Activated naive CD8-positive, alpha-beta T cell (primary cell): Measurements from ENCODE around the gene TYW1B.
A peak's percentile ranks its signal among the peaks of the same experiment; 100 is the strongest.
"Not testable (repeated sequence)": the region's sequence is repeated elsewhere in the genome, so short reads cannot be mapped to it uniquely, and the experiment has no call there.

Experiments used
- H3K27ac Mint-ChIP-seq: one replicate; pipeline ENCODE4 v1.8.0; 2021; ENCODE audit warnings: mixed read lengths
- H3K27me3 Mint-ChIP-seq: one replicate; pipeline ENCODE4 v1.8.0; 2021; ENCODE audit warnings: mixed read lengths
- H3K36me3 Mint-ChIP-seq: one replicate; pipeline ENCODE4 v1.8.0; 2021; ENCODE audit warnings: mixed read lengths
- H3K4me1 Mint-ChIP-seq: one replicate; pipeline ENCODE4 v1.8.0; 2021; ENCODE audit warnings: low read depth, mixed read lengths
- H3K4me3 Mint-ChIP-seq: one replicate; pipeline ENCODE4 v1.8.0; 2021; ENCODE audit warnings: mild to moderate bottlenecking, mixed read lengths
- H3K9me3 Mint-ChIP-seq: one replicate; pipeline ENCODE4 v1.8.0; 2021; ENCODE audit warnings: low read depth, mixed read lengths

TYW1B gene

GRCh38 chr7:72607988-72608387 lies 220.0 kb downstream of the TYW1B start:
- Mint-ChIP-seq H3K27ac (peak overlapping the region; percentile 29), H3K36me3 (peaks cover 43% of the 10 kb centered on the region)
- H3K4me3 Mint-ChIP-seq, H3K4me1 Mint-ChIP-seq, H3K9me3 Mint-ChIP-seq, H3K27me3 Mint-ChIP-seq: not testable (repeated sequence)

GRCh38 chr7:72605863-72606431 lies 222.1 kb downstream of the TYW1B start:
- H3K27ac Mint-ChIP-seq, H3K4me1 Mint-ChIP-seq, H3K4me3 Mint-ChIP-seq, H3K27me3 Mint-ChIP-seq, H3K9me3 Mint-ChIP-seq: not testable (repeated sequence)
- peaks cover 35% of the 10 kb centered on the region for H3K36me3 Mint-ChIP-seq

DNA sequence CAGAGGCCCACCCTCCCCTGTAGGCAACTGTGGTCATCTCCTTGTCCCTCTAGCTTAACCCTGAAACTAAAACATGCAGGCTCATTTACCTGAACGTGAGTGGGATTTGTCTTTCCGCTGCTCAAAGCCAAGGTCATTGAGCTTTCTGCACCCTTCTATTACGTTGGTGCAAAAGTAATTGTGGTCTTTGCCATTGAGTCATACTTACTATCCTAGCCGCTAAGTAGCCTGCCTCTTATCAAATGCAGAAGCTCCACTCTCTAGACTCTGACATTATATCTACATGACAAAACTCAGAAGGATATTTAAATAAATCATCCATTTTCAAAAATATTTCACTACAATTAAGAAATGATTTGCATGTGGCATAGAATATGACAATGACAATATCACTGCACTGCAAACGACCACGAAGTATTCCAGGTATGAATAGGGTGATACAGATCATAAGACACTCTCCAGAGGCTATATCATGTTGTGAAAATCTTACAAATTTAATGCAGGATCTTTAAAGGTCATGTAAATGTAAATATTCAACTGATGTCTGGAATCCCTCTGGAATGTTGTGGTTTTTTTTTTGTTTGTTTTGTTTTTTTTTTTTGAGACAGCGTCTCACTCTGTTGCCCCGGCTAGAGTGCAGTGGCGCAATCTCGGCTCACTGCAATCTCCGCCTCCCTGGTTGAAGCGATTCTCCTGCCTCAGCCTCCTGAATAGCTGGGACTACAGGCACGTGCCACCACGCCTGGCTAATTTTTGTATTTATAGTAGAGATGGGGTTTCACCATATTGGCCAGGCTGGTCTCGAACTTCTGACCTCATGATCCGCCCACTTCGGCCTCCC lies 223.0 kb downstream of the TYW1B start:
- H3K4me1 Mint-ChIP-seq, H3K27me3 Mint-ChIP-seq, H3K9me3 Mint-ChIP-seq, H3K27ac Mint-ChIP-seq, H3K4me3 Mint-ChIP-seq: not testable (repeated sequence)
- H3K36me3 Mint-ChIP-seq, result peaks cover 31% of the 10 kb centered on the region

DNA sequence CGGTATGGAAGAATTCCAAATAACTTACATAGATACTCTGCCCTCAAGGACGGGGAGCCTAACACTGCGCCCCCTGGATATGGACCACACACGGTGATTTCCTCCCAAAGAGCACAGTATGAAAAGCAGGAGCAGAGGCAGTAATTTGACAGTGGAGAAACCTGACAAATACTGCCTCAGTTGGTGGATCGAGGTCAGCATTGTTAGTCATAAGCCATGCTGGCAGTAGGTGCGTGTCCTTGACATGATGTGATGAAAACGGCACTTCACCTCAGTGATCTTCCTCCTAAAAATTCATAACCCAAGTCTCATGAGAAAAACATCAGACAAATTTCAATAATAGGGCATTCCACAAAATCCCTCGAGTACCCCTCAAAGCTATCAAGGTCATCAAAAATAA lies 224.5 kb downstream of the TYW1B start:
- not testable (repeated sequence) for H3K4me1 Mint-ChIP-seq, H3K9me3 Mint-ChIP-seq, H3K4me3 Mint-ChIP-seq, H3K27me3 Mint-ChIP-seq, H3K27ac Mint-ChIP-seq
- H3K36me3 Mint-ChIP-seq, result peaks cover 28% of the 10 kb centered on the region

GRCh38 chr7:72603073-72603472 lies 224.9 kb downstream of the TYW1B start:
- H3K27me3 Mint-ChIP-seq, result no peaks in the 10 kb centered on the region
- H3K4me1 Mint-ChIP-seq, result peaks cover 3% of the 10 kb centered on the region
- no peak overlapping the region for H3K4me3 Mint-ChIP-seq
- H3K27ac Mint-ChIP-seq, result no peak overlapping the region
- no peaks in the 10 kb centered on the region for H3K9me3 Mint-ChIP-seq
- H3K36me3 Mint-ChIP-seq, result peaks cover 28% of the 10 kb centered on the region

DNA sequence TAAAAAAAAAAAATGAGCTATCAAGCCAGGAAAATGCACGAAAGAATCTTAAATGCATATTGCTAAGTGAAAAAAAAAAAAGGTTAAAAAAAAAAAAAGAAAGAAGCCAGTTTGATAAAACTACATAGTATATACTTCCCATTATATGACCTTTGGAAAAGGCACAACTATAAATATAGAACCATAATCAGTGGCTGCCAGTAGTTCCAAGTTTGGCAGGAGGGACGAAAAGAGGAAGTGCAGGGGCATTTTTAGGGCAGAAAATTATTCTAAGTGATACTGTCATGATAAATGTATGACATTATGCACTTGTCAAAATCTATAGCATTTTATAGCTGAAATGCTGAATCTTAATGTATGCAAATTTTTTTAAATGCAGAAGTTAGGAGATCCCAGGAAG lies 226.3 kb downstream of the TYW1B start:
- not testable (repeated sequence) for H3K27ac Mint-ChIP-seq
- peaks cover 32% of the 10 kb centered on the region for H3K36me3 Mint-ChIP-seq

DNA sequence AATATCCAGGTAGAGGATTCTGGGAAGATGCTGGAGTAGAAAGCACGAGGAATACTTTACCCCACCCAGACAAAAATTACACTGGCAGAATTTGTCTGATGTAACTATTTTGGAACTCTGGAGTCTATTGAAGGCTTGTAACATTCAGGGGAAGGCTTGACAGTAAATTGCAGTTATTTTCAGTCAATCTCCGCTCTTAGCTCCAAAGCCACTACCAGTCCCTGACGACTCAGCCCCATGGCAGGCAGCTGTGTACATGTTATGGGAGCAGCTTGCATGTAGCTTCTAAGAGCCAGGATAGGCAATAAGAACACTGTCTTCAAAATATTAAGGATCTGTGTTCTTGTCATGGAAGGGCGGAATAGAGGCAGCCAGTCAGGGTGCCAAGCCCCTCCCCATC lies 238.0 kb downstream of the TYW1B start:
- H3K4me3 Mint-ChIP-seq, result not testable (repeated sequence)

More for the DNA sequence above, 226.3 kb downstream of the TYW1B start:
- H3K9me3 Mint-ChIP-seq, H3K27me3 Mint-ChIP-seq, H3K4me1 Mint-ChIP-seq, H3K4me3 Mint-ChIP-seq: not testable (repeated sequence)

DNA sequence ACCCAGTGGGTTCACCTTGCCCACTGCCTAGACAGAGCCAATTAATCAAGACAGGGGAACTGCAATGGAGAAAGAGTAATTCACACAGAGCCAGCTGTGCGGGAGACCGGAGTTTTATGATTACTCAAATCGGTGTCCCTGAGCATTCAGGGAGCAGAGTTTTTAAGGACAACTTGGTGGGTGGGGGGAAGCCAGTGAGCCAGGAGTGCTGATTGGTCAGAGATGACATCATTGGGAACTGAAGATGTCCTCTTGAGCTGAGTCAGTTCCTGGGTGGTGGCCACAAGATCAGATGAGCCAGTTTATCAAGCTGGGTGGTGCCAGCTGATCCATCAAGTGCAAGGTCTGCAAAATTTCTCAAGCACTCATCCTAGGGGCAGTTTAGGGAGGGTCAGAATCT lies 240.7 kb downstream of the TYW1B start:
- H3K9me3 Mint-ChIP-seq, result peaks cover 16% of the 10 kb centered on the region
- H3K36me3 Mint-ChIP-seq, result peaks cover 46% of the 10 kb centered on the region
- H3K4me1 Mint-ChIP-seq, H3K27me3 Mint-ChIP-seq, H3K27ac Mint-ChIP-seq, H3K4me3 Mint-ChIP-seq: not testable (repeated sequence)

More for the DNA sequence above, 238.0 kb downstream of the TYW1B start:
- not testable (repeated sequence) for H3K4me1 Mint-ChIP-seq, H3K27ac Mint-ChIP-seq, H3K27me3 Mint-ChIP-seq
- Mint-ChIP-seq H3K36me3 (peaks cover 40% of the 10 kb centered on the region), H3K9me3 (peaks cover 16% of the 10 kb centered on the region)

DNA sequence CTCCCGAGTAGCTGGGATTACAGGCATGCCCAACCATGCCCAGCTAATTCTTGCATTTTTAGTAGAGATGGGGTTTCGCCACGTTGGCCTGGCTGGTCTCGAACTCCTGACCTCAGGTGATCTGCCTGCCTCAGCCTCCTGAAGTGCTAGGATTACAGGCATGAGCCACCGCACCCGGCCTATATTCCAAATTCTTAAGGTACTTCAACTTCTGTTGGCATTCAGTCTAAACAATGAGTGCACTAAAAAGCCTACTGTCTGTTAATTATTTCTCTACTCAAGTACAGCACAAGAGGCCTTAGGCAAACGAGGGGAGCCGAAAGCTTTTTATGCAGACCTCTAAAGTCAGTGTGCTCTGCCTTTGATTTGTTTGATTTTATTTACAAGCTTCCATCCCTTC lies 243.4 kb downstream of the TYW1B start:
- H3K9me3 Mint-ChIP-seq, H3K27me3 Mint-ChIP-seq, H3K4me1 Mint-ChIP-seq, H3K27ac Mint-ChIP-seq, H3K4me3 Mint-ChIP-seq: not testable (repeated sequence)
- peaks cover 35% of the 10 kb centered on the region for H3K36me3 Mint-ChIP-seq

DNA sequence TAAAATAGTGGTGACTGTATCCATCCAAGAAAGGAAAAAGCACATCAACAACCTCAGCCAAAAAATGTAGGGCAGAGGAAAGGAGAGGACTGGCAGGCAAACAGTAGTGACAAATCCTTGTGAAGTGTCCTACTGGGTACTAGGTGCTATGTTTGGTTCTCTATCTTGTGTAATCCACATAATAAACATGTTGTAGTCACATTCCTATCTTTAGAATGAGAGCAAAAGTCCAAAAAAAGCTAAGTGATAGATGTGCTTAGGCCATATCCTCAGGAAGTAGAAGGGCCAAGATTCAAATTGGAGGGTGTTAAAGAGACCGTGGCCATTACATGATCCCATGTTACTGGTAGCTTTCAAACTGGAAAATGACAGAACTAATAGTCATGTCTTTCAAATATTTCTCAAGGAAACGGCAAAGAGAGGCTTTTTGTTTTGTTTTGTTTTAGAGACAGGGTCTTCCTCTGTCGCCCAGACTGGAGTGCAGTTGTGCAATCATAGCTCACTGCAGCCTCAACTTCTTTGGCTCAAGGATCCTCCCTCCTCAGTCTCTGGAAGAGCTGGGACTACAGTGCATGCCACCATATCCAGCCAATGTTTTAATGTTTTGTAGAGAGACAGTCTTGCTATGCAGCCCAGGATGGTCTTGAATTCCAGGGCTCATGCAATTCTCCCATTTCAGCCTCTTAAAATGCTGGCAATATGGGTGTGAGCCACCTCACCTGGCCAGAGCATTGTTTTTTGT lies 244.2 kb downstream of the TYW1B start:
- H3K4me3 Mint-ChIP-seq, H3K27me3 Mint-ChIP-seq, H3K4me1 Mint-ChIP-seq, H3K9me3 Mint-ChIP-seq, H3K27ac Mint-ChIP-seq: not testable (repeated sequence)
- H3K36me3 Mint-ChIP-seq, result peaks cover 33% of the 10 kb centered on the region

DNA sequence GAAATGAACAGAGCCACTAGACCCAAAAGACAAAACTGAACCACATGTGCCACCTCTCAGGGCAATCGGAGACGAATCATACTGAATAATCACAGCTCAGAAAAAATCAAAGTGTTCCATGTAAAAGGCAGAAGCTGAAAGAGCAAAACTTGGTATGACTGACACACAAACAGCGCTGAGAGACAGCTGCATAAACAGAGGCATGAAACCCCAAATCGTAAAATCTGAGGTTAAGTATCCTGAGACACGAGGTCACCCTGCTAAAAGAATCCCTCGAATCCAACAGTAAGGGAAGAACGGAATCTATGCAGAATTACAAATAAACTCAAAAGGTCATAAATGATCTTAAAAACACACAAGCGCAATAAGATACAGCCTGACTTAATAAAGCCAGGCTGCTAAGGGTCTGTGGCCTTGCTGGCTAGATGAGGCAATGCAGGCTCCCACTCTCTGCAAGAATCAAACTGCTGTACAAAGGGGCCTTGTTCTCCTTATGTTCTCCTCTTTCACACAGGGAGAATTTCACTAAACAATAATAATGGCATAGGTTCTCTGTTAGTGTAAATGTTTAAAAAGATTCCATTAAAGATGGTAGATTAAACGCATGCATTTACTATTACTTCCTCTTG lies 247.7 kb downstream of the TYW1B start:
- H3K27me3 Mint-ChIP-seq, H3K4me3 Mint-ChIP-seq, H3K27ac Mint-ChIP-seq, H3K4me1 Mint-ChIP-seq, H3K9me3 Mint-ChIP-seq: not testable (repeated sequence)
- peaks cover 27% of the 10 kb centered on the region for H3K36me3 Mint-ChIP-seq

GRCh38 chr7:72577107-72577506 lies 250.9 kb downstream of the TYW1B start:
- Mint-ChIP-seq H3K9me3 (peaks cover 5% of the 10 kb centered on the region), H3K36me3 (peaks cover 20% of the 10 kb centered on the region), H3K4me1 (no peaks in the 10 kb centered on the region), H3K27me3 (no peaks in the 10 kb centered on the region), H3K27ac (no peak overlapping the region), H3K4me3 (no peak overlapping the region)

DNA sequence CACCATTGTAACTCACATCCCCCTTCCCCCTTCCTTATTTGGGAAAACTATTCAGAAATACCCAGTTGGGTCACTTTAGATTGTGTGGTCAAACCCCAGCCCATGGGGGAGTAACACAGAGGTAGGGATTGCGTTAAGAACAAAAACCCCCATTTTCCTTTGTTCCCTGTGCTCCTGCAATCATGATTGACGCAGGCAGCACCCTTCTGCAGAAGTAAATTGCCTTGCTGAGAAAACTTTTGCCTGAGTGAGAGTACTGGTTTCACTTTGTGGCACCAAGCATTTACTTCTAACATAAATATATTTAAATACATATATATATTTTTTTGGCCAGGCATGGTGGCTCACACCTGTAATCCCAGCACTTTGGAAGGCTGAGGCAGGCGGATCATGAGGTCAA lies 266.0 kb downstream of the TYW1B start:
- not testable (repeated sequence) for H3K27me3 Mint-ChIP-seq, H3K4me3 Mint-ChIP-seq, H3K27ac Mint-ChIP-seq, H3K36me3 Mint-ChIP-seq, H3K4me1 Mint-ChIP-seq
- peaks cover 11% of the 10 kb centered on the region for H3K9me3 Mint-ChIP-seq

DNA sequence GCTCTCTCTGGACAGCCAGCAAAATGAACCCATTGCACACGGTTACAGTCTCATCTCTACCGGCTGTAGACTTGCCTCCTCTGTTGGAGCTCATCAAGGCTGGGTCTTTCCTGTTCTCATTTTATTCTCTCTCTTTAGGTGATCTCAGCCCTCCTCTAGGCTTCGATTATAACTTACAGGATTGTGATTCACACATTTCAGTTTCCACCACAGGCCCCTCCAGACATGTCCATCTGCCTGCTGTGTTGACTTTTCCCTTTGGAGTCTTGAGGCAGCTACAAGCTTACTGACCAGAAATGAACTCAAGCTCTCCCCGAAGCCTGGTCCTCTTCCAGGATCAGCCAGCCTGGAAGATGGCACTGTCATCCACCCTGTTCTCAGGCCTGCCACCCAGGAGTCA lies 268.5 kb downstream of the TYW1B start:
- not testable (repeated sequence) for H3K9me3 Mint-ChIP-seq, H3K27me3 Mint-ChIP-seq, H3K4me1 Mint-ChIP-seq, H3K27ac Mint-ChIP-seq, H3K36me3 Mint-ChIP-seq, H3K4me3 Mint-ChIP-seq

GRCh38 chr7:72556733-72557132 lies 271.3 kb downstream of the TYW1B start:
- H3K27me3 Mint-ChIP-seq, result not testable (repeated sequence)

More at GRCh38 chr7:72556733-72557132, 271.3 kb downstream of the TYW1B start:
- H3K27ac Mint-ChIP-seq, H3K9me3 Mint-ChIP-seq, H3K36me3 Mint-ChIP-seq, H3K4me1 Mint-ChIP-seq, H3K4me3 Mint-ChIP-seq: not testable (repeated sequence)
